HUES6 (cell line): ENCODE measurements around the gene FCHSD2.

Experiments
- H3K27ac ChIP-seq: 2 replicates; pipeline ENCODE4 v1.7.0; 2013; ENCODE audit warnings: low read depth, mild to moderate bottlenecking, low read length, inconsistent platforms
- H3K27me3 ChIP-seq: 2 replicates; pipeline ENCODE4 v1.6.1; 2013; ENCODE audit warnings: low read length; ENCODE audit not compliant: control insufficient read depth, insufficient read depth
- H3K36me3 ChIP-seq: 2 replicates; pipeline ENCODE4 v1.6.1; 2013; ENCODE audit warnings: low read length; ENCODE audit not compliant: control insufficient read depth, insufficient read depth
- H3K4me1 ChIP-seq: 2 replicates; pipeline ENCODE4 v1.6.1; 2013; ENCODE audit warnings: low read length; ENCODE audit not compliant: control insufficient read depth, insufficient read depth
- H3K4me3 ChIP-seq: 2 replicates; pipeline ENCODE4 v1.5.1; 2013; ENCODE audit warnings: low read depth, low read length
- H3K9ac ChIP-seq: one replicate; pipeline ENCODE4 v1.6.1; 2013; ENCODE audit warnings: mild to moderate bottlenecking, low read length
- H3K9me3 ChIP-seq: 2 replicates; pipeline ENCODE4 v1.6.1; 2013; ENCODE audit warnings: low read depth, low read length; ENCODE audit not compliant: control insufficient read depth, insufficient read depth

Gene FCHSD2

DNA sequence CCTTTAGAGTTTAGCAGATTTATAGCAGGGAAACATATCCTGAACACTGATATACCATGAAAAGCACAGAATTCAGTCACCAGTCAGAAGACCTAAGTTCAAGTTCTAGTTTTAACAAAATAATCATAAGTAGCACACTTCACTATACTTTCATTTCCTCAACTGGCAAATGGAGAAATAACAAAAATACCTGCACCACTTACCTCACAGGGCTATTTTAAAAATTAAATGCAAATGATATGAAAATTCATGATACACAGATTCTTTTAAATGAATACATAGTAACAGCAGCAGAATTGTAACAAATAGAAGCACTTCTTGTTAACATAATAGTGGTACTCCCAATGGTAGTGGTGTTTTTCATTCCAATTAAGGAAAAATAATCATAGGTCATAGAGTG is 139.0 kb downstream of the FCHSD2 start:
- Histone ChIP-seq H3K4me3 (no peak overlapping the region), H3K27ac (no peak overlapping the region), H3K27me3 (no peaks in the 10 kb centered on the region), H3K4me1 (no peaks in the 10 kb centered on the region), H3K36me3 (no peaks in the 10 kb centered on the region), H3K9me3 (no peaks in the 10 kb centered on the region), H3K9ac (no peak overlapping the region)

DNA sequence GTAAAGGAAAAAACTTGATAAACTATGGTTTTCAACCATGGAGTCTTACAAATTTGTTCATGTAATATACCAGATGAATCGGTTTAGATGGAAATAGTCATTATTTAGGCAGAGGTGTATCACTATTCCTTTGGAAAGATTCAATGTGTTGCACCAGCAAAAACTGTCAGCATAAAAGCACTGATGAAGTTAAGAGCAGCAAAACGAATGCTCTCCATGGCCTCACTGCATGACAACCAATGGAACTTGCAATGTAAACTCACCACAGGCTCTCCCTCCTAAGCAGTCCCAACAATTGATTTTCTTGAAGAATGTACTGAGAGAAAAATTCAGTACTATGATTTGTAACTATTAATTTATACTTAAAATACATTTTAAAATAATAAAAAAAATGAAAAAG is 139.9 kb downstream of the FCHSD2 start:
- H3K27me3 ChIP-seq: no peaks in the 10 kb centered on the region
- no peak overlapping the region for H3K9ac ChIP-seq
- no peaks in the 10 kb centered on the region for H3K36me3 ChIP-seq
- no peak overlapping the region for H3K4me3 ChIP-seq
- no peaks in the 10 kb centered on the region for H3K4me1 ChIP-seq
- H3K9me3 ChIP-seq: no peaks in the 10 kb centered on the region
- no peak overlapping the region for H3K27ac ChIP-seq

DNA sequence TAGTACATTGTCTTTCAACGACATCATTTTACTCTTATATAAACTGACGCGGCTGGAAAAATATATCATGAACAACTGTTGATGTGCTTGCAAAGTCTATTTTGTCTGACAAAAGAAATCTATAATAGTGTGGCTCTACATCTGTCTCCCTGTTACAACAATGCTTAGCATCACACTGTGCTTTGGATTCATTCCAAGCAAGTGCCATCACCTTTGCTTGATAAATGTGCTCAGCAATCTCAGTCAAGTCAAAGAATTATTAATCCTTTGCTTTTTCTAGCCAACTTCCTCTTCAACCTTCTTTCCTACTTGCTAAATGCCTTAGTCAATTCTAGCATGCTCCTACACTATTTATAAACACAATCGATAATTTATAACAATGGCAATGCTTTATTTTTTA is 140.5 kb downstream of the FCHSD2 start:
- Histone ChIP-seq H3K9ac (no peak overlapping the region), H3K27me3 (no peaks in the 10 kb centered on the region), H3K36me3 (no peaks in the 10 kb centered on the region), H3K4me3 (no peak overlapping the region), H3K9me3 (no peaks in the 10 kb centered on the region), H3K27ac (no peak overlapping the region), H3K4me1 (no peaks in the 10 kb centered on the region)

DNA sequence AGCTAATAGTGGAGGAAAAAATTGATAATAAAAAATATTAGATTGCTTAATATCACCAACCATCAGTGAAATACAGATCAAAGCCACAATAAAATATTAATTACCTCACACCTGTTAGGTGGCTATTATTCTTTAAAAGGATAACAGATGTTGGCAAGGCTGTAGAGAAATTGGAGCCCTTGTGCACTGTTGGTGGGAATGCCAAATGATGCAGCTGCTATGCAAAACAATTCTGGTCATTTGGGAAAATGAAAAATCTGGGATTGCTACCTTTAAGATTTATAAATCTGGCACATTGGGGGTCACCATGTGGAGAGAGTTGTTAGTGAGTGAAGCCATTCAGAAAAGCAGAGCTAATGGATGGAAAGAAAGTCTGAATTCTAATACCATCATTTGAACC is 143.4 kb downstream of the FCHSD2 start:
- Histone ChIP-seq H3K27ac (no peak overlapping the region), H3K9ac (no peak overlapping the region), H3K27me3 (no peaks in the 10 kb centered on the region), H3K4me3 (no peak overlapping the region), H3K36me3 (no peaks in the 10 kb centered on the region), H3K9me3 (no peaks in the 10 kb centered on the region), H3K4me1 (no peaks in the 10 kb centered on the region)

DNA sequence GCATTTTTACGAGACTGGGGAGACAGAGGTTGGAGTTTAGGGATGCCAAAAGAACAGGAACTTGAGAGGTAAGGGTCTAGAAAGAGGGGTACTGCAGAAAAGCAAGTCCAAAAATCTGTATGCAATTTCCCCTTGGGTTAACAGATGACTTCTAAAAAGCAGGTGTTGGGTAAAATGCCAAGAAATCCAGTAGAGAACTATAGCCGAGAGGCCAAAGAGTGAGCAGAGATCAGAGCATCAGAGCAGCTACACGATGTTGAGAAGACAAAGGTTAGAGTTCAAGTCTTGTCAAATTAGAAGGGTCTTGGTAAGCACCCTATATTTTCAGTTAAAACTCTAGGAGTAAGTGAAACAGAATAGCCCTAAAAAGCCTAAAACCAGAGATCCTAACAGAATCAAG is 145.2 kb downstream of the FCHSD2 start:
- no peak overlapping the region for H3K9ac ChIP-seq
- H3K27ac ChIP-seq: no peak overlapping the region
- no peak overlapping the region for H3K4me3 ChIP-seq
- H3K27me3 ChIP-seq: no peaks in the 10 kb centered on the region
- H3K4me1 ChIP-seq: no peaks in the 10 kb centered on the region
- H3K9me3 ChIP-seq: no peaks in the 10 kb centered on the region
- no peaks in the 10 kb centered on the region for H3K36me3 ChIP-seq

DNA sequence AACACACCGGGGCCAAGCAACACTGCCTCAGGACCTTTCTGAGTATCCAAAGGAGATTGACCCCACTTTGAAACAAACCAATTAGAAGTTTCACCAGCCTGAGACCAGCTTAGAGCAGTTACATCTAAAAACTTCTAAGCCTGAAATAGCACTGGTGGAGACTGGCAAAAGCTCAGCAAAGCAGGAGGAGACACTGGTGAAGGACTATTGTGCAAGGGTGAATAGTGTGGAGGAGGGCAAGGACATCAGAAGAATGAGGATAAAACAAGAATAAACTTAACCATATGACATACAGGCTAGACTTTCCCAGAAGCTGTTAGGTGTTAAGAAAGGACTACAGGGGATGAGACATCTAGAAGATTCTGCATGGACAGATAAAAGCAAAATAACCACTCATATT is 152.4 kb downstream of the FCHSD2 start:
- H3K27ac ChIP-seq: no peak overlapping the region
- no peaks in the 10 kb centered on the region for H3K9me3 ChIP-seq
- H3K36me3 ChIP-seq: no peaks in the 10 kb centered on the region
- peaks cover 6% of the 10 kb centered on the region; the same call in 1 of the 2 replicates for H3K4me1 ChIP-seq
- H3K9ac ChIP-seq: no peak overlapping the region
- no peak overlapping the region for H3K4me3 ChIP-seq
- H3K27me3 ChIP-seq: no peaks in the 10 kb centered on the region

DNA sequence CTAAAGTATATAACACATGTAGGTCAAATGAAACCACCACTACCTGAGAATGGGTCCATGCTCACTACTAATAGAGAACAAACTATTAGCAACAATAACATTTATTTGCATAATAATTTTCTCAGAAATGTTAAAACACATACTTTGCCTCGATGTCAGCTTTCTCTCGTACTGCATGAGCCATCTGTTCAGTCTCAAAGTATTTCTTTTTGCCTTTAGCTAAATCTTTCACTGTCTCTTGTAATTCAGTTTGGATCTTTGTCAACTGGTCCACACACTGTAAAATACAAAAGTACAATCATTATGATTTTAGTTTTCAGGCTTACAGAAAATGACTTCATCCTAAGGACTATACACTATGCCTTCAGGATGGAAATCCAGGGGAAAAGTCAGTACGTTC is 153.3 kb downstream of the FCHSD2 start:
- no peaks in the 10 kb centered on the region for H3K9me3 ChIP-seq
- no peak overlapping the region for H3K4me3 ChIP-seq
- H3K36me3 ChIP-seq: no peaks in the 10 kb centered on the region
- H3K9ac ChIP-seq: no peak overlapping the region
- peaks cover 6% of the 10 kb centered on the region; the same call in 1 of the 2 replicates for H3K4me1 ChIP-seq
- no peaks in the 10 kb centered on the region for H3K27me3 ChIP-seq
- H3K27ac ChIP-seq: no peak overlapping the region

DNA sequence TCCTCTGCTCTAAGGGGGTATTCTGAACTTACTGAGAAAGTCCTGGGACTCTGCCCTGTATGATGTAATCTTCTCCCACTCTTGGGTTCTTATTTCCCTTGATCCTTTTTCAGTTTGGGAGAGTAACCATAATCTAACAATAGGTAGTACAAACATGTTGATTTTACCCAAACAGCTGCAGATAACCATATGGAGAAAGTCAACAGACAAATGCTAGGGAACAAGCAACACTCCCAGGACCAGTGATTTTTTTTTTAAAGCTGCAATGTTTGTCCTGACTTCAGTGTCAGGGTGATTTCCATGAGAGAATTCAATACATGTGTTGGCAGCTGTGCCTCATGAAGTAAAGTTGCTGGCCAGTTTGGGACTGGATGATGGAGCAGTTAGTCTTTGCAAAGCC is 156.5 kb downstream of the FCHSD2 start:
- Histone ChIP-seq H3K9ac (no peak overlapping the region), H3K27ac (no peak overlapping the region; the same call in 1 of the 2 replicates), H3K36me3 (no peaks in the 10 kb centered on the region)

DNA sequence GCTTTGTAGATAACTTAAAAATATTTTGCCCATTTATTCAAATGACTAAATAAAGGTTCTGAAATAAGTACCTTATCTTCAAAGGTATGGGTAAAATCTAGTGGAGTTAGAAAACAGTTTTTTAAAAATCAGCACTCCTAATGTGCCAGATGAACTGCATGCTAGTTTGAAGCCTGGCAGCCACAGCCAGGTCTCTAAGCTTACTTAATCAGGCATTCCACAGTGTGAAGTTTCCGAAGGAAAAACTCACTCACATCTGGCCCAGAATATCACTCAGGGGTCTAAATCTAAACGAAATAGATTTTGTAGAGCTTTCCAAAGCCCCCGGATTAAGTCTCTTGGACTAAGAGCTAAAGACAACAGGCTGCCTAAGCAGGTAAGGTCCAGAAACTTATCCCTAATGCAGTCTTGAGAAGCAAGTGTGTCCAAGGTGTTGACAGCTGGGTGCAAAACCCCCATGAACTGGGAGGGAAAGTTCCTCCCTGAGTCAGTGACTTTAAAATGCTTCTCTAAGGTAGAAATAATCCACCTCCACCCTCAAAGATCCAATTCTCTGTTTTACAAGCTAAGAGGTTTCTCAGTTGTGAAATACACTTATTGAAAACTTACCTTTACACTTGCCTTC is 157.6 kb downstream of the FCHSD2 start:
- no peaks in the 10 kb centered on the region for H3K9me3 ChIP-seq
- peaks cover 12% of the 10 kb centered on the region; the same call in 1 of the 2 replicates for H3K4me1 ChIP-seq
- no peaks in the 10 kb centered on the region for H3K27me3 ChIP-seq
- H3K36me3 ChIP-seq: no peaks in the 10 kb centered on the region
- no peak overlapping the region for H3K4me3 ChIP-seq
- H3K27ac ChIP-seq: no peak overlapping the region
- H3K9ac ChIP-seq: no peak overlapping the region

More for the DNA sequence above, 156.5 kb downstream of the FCHSD2 start:
- Histone ChIP-seq H3K4me1 (peaks cover 12% of the 10 kb centered on the region; the same call in 1 of the 2 replicates), H3K4me3 (no peak overlapping the region), H3K27me3 (no peaks in the 10 kb centered on the region), H3K9me3 (no peaks in the 10 kb centered on the region)

DNA sequence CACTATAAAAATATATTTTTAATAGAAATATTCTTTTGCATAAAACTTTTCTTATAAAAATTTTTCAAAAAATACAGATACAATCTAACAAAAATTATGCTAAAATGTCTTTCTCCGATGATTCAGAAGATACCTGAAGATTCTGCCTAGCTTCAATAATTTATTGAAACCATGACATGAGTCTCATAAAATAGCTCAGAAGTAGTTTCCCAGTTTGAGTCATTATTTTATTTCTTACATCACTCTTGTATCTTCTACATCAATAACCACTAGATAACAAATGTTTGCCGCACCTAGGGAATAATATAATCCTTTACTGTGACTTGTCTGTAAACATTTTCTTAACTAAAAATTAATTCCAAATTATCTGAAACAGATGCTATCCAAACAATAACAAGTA is 158.6 kb downstream of the FCHSD2 start:
- no peaks in the 10 kb centered on the region for H3K36me3 ChIP-seq
- no peaks in the 10 kb centered on the region for H3K9me3 ChIP-seq
- peaks cover 12% of the 10 kb centered on the region; the same call in 1 of the 2 replicates for H3K4me1 ChIP-seq
- H3K4me3 ChIP-seq: no peak overlapping the region
- H3K27me3 ChIP-seq: no peaks in the 10 kb centered on the region
- no peak overlapping the region for H3K9ac ChIP-seq
- H3K27ac ChIP-seq: no peak overlapping the region

DNA sequence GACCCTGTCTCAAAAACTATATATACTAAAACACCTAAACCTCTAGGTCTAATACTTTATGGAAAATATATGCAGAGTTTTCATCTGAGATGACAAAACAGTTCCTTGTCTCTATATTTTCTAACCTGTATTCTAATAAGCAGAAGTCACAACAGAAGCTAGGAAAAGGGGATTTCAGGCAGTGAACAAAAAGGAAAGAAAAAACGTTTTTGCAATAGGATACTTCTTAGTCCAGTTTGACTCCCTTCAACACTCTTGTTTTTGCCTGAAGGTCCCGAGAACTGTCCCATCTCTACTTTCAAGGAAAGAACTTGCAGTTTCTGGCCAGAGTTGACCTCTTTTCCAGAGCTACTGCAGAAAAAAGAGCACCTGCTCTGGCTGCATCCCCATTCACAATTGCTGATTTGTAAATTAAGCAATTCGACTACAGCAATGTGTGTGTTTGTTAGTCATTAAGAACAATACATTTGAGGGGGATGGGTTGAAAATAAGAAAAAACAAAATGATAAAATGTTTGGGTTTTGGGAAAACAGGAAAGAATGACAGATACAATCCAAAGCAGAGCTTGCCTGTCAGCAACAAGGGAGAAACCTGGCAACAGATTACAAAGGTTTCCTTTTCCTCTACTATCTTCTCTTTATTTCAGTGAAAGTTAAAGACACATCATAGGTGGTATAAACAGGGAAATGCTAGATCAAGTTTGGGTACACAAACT is 160.0 kb downstream of the FCHSD2 start:
- Histone ChIP-seq H3K4me1 (peaks cover 12% of the 10 kb centered on the region; the same call in 1 of the 2 replicates), H3K9me3 (no peaks in the 10 kb centered on the region), H3K27ac (no peak overlapping the region), H3K9ac (no peak overlapping the region), H3K27me3 (no peaks in the 10 kb centered on the region), H3K36me3 (no peaks in the 10 kb centered on the region), H3K4me3 (no peak overlapping the region)
